GM12801 (cell line): ENCODE data around the gene PLEKHN1.

ENCODE experiments used
- CTCF ChIP-seq: IDR thresholded peaks from one replicate; pipeline ENCODE4 v1.5.1; 2011; ENCODE audit warnings: control low read depth; ENCODE audit not compliant: insufficient read length; ENCODE audit errors: extremely low read depth

The PLEKHN1 gene

GRCh38 chr1:938088-938683 is 28.1 kb upstream of the PLEKHN1 start:
- TF ChIP-seq CTCF, result no peak

GRCh38 chr1:938711-939489 is 27.4 kb upstream of the PLEKHN1 start:
- no peak for TF ChIP-seq CTCF

- TF ChIP-seq CTCF, result no peak
Measured at GRCh38 chr1:939511-940106, 26.7 kb upstream of the PLEKHN1 start.

DNA sequence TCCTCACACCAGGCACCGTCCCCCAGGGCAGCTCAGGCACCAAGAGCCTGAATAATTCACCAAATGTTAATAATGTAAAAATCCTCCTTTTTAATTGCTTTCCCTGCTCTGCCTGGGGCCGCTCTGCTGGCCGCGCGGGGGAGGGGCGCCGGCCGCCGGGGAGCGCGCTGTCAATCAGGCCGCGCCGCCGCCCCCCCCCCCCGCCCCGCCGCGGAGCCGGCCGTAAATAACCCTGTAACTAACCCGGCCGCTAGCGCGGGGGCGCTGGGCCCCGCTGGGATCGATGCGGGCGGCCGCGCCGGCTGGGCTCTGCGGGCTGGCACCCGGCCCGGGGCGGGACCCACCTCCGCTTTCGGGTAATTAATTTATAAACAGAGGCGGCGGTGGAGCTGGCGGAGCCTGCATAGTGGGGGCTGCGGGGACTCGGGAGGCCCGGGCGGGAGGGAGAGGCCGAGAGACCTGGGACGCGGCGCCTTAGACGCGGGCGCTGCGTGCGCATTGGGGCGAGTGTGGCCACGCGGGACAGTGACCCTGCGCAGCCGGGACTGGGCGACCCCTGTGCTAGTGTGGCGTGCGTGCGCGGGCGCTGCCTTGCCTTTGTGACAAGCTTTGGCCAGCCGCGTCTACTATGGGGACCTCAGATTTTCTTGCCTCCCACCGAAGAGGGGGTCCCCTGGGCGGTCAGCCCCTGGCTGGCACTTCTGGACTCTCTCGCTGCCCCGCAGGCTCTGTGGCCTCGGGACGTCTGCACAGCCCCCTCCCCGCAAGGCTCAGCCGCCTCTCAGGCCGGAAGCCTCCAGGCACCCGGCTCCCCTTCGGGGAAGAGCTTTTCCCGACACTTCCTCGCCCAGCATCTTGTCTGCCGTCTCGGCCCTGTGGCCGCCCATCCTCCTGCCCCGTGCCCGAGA is 25.9 kb upstream of the PLEKHN1 start:
- TF ChIP-seq CTCF, result no peak

GRCh38 chr1:941015-941587 is 25.2 kb upstream of the PLEKHN1 start:
- TF ChIP-seq CTCF, result no peak

DNA sequence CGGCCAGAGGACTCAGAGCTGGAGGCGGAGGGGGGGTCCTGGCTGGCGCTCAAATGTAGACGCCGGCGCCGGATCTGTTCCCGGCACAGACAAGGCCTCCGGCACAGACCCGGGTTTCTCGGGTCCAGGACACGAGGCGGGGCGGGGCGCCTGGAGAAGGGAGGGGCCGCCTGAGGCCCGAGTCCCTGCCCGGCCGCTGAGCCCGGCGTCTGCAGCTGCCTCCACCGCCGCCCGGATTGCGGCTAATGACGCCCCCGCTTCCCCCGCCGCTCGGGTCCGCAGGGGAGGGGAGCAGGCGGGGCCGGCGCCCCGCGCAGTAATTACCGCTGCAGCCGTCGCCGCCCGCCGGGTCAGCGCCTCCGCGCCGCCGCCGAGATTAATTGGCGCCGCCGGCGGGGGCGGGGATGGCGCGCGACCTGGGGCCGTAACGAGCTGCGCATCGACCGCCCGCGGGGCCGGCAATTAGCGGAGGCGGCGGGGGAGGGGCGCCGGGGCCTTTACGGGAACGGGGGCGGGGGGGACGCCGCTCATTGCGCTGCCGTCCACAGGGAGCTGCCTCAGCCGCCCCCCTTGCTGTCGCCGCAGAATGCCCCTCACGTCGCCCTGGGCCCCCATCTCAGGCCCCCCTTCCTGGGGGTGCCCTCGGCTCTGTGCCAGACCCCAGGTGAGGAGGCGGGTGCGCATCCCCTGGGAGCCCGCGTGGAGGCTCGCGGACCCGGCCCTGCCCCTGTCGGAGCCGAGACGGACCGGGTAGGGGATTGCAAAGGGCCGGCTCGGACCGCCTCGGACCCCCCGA is 24.5 kb upstream of the PLEKHN1 start:
- TF ChIP-seq CTCF, result no peak
